Measurements from ENCODE around the gene FCN2. TPM values are rescaled to one million over a fixed set of nuclear protein-coding genes. Genes with fewer than 3 reads are reported as not detected.
A peak's percentile ranks its signal among the peaks of the same experiment; 100 is the strongest.

Gene FCN2
- not detected for polyA plus RNA-seq (2013, experiment 1 of 2)
- polyA plus RNA-seq (2013, experiment 2 of 2): not detected

- Histone ChIP-seq H3K18ac (ENCODE audit: low read length) (peak within 1 kb of the TSS; percentile 2), H3K27ac (replicated peaks; ENCODE audit: low read length) (no peak within 1 kb of the TSS), H3K4me3 (ENCODE audit: low read length in 2 of 2) (no peak within 1 kb of the TSS), H3K79me1 (ENCODE audit: low read depth, low read length) (no peaks in the 10 kb centered on the region), H3K4ac (ENCODE audit: low read length) (no peak within 1 kb of the TSS), H2AFZ (ENCODE audit: low read length) (no peak within 1 kb of the TSS), H3K4me1 (ENCODE audit: control insufficient read depth in 2 of 2, insufficient read depth in 1 of 2, low read depth in 1 of 2, low read length in 2 of 2) (no peaks in the 10 kb centered on the region), H2AK5ac (ENCODE audit: low read depth, low read length) (no peak within 1 kb of the TSS), H3K9me3 (replicated peaks in 1 of 2; ENCODE audit: control insufficient read depth in 2 of 2, insufficient read depth in 1 of 2, low read depth in 1 of 2, low read length in 2 of 2) (no peaks in the 10 kb centered on the region), H2BK5ac (ENCODE audit: low read length) (no peak within 1 kb of the TSS), H2BK120ac (ENCODE audit: low read depth, low read length) (no peak within 1 kb of the TSS), H3K14ac (ENCODE audit: low read length) (no peak within 1 kb of the TSS), H3K4me2 (ENCODE audit: insufficient read depth, low read length, poor library complexity, severe bottlenecking) (no peak within 1 kb of the TSS), H3K36me3 (replicated peaks in 1 of 2; ENCODE audit: control insufficient read depth in 2 of 2, insufficient read depth in 2 of 2, low read length in 2 of 2) (no peaks in the 10 kb centered on the region), H4K91ac (ENCODE audit: low read depth, low read length, poor library complexity) (no peak within 1 kb of the TSS), H4K8ac (ENCODE audit: low read depth, low read length) (no peak within 1 kb of the TSS), H3K27me3 (ENCODE audit: control insufficient read depth in 3 of 3, insufficient read depth in 3 of 3, low read depth in 1 of 3, low read length in 3 of 3) (no peaks in the 10 kb centered on the region), H2BK12ac (ENCODE audit: low read length) (no peak within 1 kb of the TSS), H2BK15ac (ENCODE audit: low read length) (no peak within 1 kb of the TSS), H3K9ac (ENCODE audit: low read depth, low read length, poor library complexity) (no peak within 1 kb of the TSS), H3K23ac (ENCODE audit: low read depth, low read length, poor library complexity) (no peak within 1 kb of the TSS)
- WGBS, 2 donors (ENCODE audit: extremely low coverage in 2 of 2, insufficient read length in 2 of 2, insufficient replicate concordance in 1 of 2): no CpG with 5 or more reads among the region's 25 CpGs
- DNase-seq (ENCODE audit: low spot score): no peak
These were observed at the start of gene FCN2 for GRCh38 chr9:134880484-134881312. Gene FCN2 (plus strand): TSS chr9:134880810. CDS start chr9:134880822, 12 bp downstream.

- no peak overlapping the region for H4K8ac ChIP-seq (ENCODE audit: low read depth, low read length)
- H3K4me2 ChIP-seq (ENCODE audit: insufficient read depth, low read length, poor library complexity, severe bottlenecking): no peak overlapping the region
- peaks cover 0 to 3% of the 10 kb centered on the region in 2 donors for H3K9me3 ChIP-seq (replicated peaks in 1 of 2; ENCODE audit: control insufficient read depth in 2 of 2, insufficient read depth in 1 of 2, low read depth in 1 of 2, low read length in 2 of 2)
These were observed 49.5 kb upstream of the FCN2 start for GRCh38 chr9:134830926-134831720.

GRCh38 chr9:134832471-134832870 lies 48.1 kb upstream of the FCN2 start:
- Histone ChIP-seq H3K14ac (ENCODE audit: low read length) (no peak overlapping the region), H2AK5ac (ENCODE audit: low read depth, low read length) (peak overlapping the region; percentile 70), H3K18ac (ENCODE audit: low read length) (peak overlapping the region; percentile 83), H2AFZ (ENCODE audit: low read length) (no peak overlapping the region), H3K4ac (ENCODE audit: low read length) (peak overlapping the region; percentile 37), H3K4me3 (ENCODE audit: low read length in 2 of 2) (no peak overlapping the region), H3K27me3 (ENCODE audit: control insufficient read depth in 3 of 3, insufficient read depth in 3 of 3, low read depth in 1 of 3, low read length in 3 of 3) (peaks cover 0 to 23% (median 4%) of the 10 kb centered on the region in 3 experiments), H3K4me1 (ENCODE audit: control insufficient read depth in 2 of 2, insufficient read depth in 1 of 2, low read depth in 1 of 2, low read length in 2 of 2) (peaks cover 0 to 8% of the 10 kb centered on the region in 2 donors), H3K9me3 (replicated peaks in 1 of 2; ENCODE audit: control insufficient read depth in 2 of 2, insufficient read depth in 1 of 2, low read depth in 1 of 2, low read length in 2 of 2) (peaks cover 0 to 3% of the 10 kb centered on the region in 2 donors), H4K91ac (ENCODE audit: low read depth, low read length, poor library complexity) (no peak overlapping the region), H3K9ac (ENCODE audit: low read depth, low read length, poor library complexity) (no peak overlapping the region), H3K27ac (replicated peaks; ENCODE audit: low read length) (no peak overlapping the region), H2BK5ac (ENCODE audit: low read length) (peak overlapping the region; percentile 17), H2BK120ac (ENCODE audit: low read depth, low read length) (no peak overlapping the region), H3K79me1 (ENCODE audit: low read depth, low read length) (peaks cover 4% of the 10 kb centered on the region), H2BK15ac (ENCODE audit: low read length) (no peak overlapping the region), H3K36me3 (replicated peaks in 1 of 2; ENCODE audit: control insufficient read depth in 2 of 2, insufficient read depth in 2 of 2, low read length in 2 of 2) (peaks cover 0 to 9% of the 10 kb centered on the region in 2 donors), H4K8ac (ENCODE audit: low read depth, low read length) (no peak overlapping the region), H2BK12ac (ENCODE audit: low read length) (no peak overlapping the region), H3K23ac (ENCODE audit: low read depth, low read length, poor library complexity) (peak overlapping the region; percentile 40), H3K4me2 (ENCODE audit: insufficient read depth, low read length, poor library complexity, severe bottlenecking) (no peak overlapping the region)
- no CpG with 5 or more reads among the region's 19 CpGs for WGBS, 2 donors (ENCODE audit: extremely low coverage in 2 of 2, insufficient read length in 2 of 2, insufficient replicate concordance in 1 of 2)
- DNase-seq (ENCODE audit: low spot score): no peak

More at GRCh38 chr9:134830926-134831720, 49.5 kb upstream of the FCN2 start:
- H2BK15ac ChIP-seq (ENCODE audit: low read length): no peak overlapping the region
- H2BK12ac ChIP-seq (ENCODE audit: low read length): no peak overlapping the region
- H3K4me1 ChIP-seq (ENCODE audit: control insufficient read depth in 2 of 2, insufficient read depth in 1 of 2, low read depth in 1 of 2, low read length in 2 of 2): peaks cover 0 to 10% of the 10 kb centered on the region in 2 donors
- H3K4me3 ChIP-seq (ENCODE audit: low read length in 2 of 2): no peak overlapping the region
- H2AK5ac ChIP-seq (ENCODE audit: low read depth, low read length): peak overlapping the region; percentile 58
- no peak overlapping the region for H2AFZ ChIP-seq (ENCODE audit: low read length)
- no peak overlapping the region for H2BK5ac ChIP-seq (ENCODE audit: low read length)
- H4K91ac ChIP-seq (ENCODE audit: low read depth, low read length, poor library complexity): no peak overlapping the region
- H3K27ac ChIP-seq (replicated peaks; ENCODE audit: low read length): no peak overlapping the region
- no peak overlapping the region for H3K4ac ChIP-seq (ENCODE audit: low read length)
- no peak overlapping the region for H3K14ac ChIP-seq (ENCODE audit: low read length)
- DNase-seq (ENCODE audit: low spot score): no peak
- peaks cover 4% of the 10 kb centered on the region for H3K79me1 ChIP-seq (ENCODE audit: low read depth, low read length)
- no CpG with 5 or more reads among the region's 21 CpGs for WGBS, 2 donors (ENCODE audit: extremely low coverage in 2 of 2, insufficient read length in 2 of 2, insufficient replicate concordance in 1 of 2)
- peak overlapping the region; percentile 70 for H3K18ac ChIP-seq (ENCODE audit: low read length)
- peaks cover 0 to 9% of the 10 kb centered on the region in 2 donors for H3K36me3 ChIP-seq (replicated peaks in 1 of 2; ENCODE audit: control insufficient read depth in 2 of 2, insufficient read depth in 2 of 2, low read length in 2 of 2)
- H2BK120ac ChIP-seq (ENCODE audit: low read depth, low read length): no peak overlapping the region
- H3K23ac ChIP-seq (ENCODE audit: low read depth, low read length, poor library complexity): no peak overlapping the region
- peaks cover 0 to 23% (median 4%) of the 10 kb centered on the region in 3 experiments for H3K27me3 ChIP-seq (ENCODE audit: control insufficient read depth in 3 of 3, insufficient read depth in 3 of 3, low read depth in 1 of 3, low read length in 3 of 3)
- peak overlapping the region; percentile 4 for H3K9ac ChIP-seq (ENCODE audit: low read depth, low read length, poor library complexity)
